Fibroblast of lung (primary cell): ENCODE measurements around the gene GRID1.

Experiments used
- CTCF ChIP-seq, 2 donors: IDR thresholded peaks in 1 of 2; conservative IDR thresholded peaks in 1 of 2; 1 replicate in 1 of 2; 2 replicates in 1 of 2; pipeline ENCODE4 v1.5.1; 2011 to 2012; ENCODE audit warnings: low read length in 2 of 2, control low read depth in 1 of 2, inconsistent platforms in 1 of 2, low read depth in 1 of 2, mild to moderate bottlenecking in 1 of 2
- EZH2 ChIP-seq: IDR thresholded peaks from 2 replicates; pipeline ENCODE4 v1.5.1; 2012; ENCODE audit warnings: low read length, control low read depth, mild to moderate bottlenecking; ENCODE audit errors: missing control alignments

- TF ChIP-seq CTCF (conservative IDR thresholded peaks at IDR 0.05 in 1 of 2, IDR thresholded peaks at IDR 0.05 in 1 of 2; ENCODE audit: low read depth in 1 of 2, low read length in 2 of 2), result no peak
- TF ChIP-seq EZH2, result no peak
Measured at GRCh38 chr10:85961479-85962067, 405.0 kb downstream of the GRID1 start.
